Caki2 (cell line): Measurements from ENCODE around the gene TFEC. TPM values are rescaled to one million over a fixed set of nuclear protein-coding genes. Genes with fewer than 3 reads are reported as not detected.
"Not testable (repeated sequence)": the region's sequence is repeated elsewhere in the genome, so short reads cannot be mapped to it uniquely, and the experiment has no call there.

Source experiments
- DNase-seq: peaks from one replicate; pipeline ENCODE4 v3.0.0-alpha.2; 2015; ENCODE audit warnings: low read depth
- in situ Hi-C: cut with HindIII; loops from 2 replicates; pipeline ENCODE4 v1.10.0; 2016; ENCODE audit warnings: low sequenced_read_pairs, low pct_unique_long_range_greater_than_20kb, mixed read lengths
- total RNA-seq: library from RNA; depleted of rRNA; stranded (reverse); fragments of >200 nt; shearing (Covaris generic); gene quantifications from 2 replicates; pipeline ENCODE4 v1.2.3, GENCODE V29; 2014; ENCODE audit warnings: low replicate concordance

Gene TFEC
- total RNA-seq, 1 experiment from 2014 or later: not detected

GRCh38 chr7:116004762-116005161, 25.8 kb downstream of the TFEC start:
- DNase-seq, in situ Hi-C loops: not testable (repeated sequence)

GRCh38 chr7:115997221-115997620, 33.3 kb downstream of the TFEC start:
- in situ Hi-C loops: no loop called here
- no peak for DNase-seq

DNA sequence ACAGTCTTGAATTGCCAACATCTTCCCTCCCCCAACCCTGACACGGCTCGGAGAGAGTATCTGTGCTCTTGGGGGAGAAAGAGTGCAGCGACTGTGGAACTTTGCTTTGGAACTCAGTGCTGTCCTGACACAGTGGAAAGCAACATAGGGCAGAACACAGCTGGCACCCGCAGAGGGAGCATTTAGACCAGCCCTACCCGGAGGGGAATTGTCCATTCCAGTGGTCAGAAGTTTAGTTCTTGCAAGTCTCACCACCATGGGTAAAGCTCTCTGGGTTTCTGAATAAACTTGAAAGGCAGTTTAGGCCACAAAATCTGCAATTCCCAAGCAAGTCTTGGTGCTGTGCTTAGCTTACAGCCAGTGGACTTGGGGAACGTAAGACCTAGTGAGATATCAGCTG, 34.9 kb downstream of the TFEC start:
- no peak for DNase-seq
- in situ Hi-C loops: no loop called here

DNA sequence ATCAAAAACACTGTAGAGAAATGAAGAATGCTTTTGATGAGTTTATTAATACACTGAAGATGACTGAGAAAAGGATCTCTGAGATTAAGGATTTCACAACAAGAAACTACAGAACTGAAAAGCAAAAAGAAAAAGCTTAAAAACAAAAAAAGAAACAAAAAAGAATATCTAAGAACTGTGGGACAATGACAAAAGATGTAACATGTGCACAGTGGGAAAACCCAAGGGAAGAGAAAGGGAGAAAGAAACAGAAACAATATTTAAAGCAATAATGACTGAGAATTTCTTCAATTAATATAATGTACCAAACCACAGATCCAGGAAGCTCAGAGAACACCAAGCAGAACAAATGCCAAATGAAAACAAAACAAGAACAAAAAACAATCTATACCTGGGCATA, 42.2 kb downstream of the TFEC start:
- DNase-seq: no peak
- in situ Hi-C loops: no loop called here

DNA sequence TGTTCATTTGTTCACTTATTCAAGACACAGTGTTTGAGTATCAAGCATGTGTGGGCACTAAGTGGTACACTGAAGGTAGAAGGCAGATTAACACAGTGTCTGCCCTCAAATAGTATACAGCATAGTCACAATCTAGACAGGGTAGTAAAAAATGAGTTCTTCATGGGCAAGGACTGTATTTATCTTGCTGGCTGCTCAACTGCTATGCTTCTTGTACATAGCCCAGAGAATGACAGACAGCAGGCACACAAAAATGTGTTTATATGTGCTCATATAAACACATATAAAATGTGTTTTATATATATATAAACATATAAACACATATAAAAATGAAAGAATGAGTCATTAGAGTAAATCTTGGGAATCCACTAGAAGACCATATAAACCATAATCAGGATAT, 43.1 kb downstream of the TFEC start:
- DNase-seq: no peak
- in situ Hi-C loops: no loop called here

DNA sequence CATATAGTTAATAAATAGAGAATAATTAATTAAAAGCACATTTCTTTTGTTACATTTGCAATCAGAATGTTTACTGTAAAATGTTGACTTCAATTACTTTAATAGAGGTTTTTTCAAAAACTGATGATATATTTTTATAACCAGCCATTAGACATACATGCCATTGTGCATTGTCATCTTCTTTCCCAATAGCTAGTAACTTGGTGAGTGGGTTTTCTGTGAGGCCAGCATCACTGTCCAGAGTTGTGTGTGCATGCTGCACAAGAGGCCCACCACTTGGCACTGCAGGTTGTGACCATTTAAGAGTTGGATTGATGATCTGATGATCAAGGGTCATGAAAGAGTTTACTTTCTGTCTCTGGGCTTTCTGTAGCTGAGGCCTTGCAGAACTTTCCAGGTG, 46.5 kb downstream of the TFEC start:
- in situ Hi-C loops: no loop called here
- DNase-seq: no peak

GRCh38 chr7:115980159-115980558, 50.4 kb downstream of the TFEC start:
- in situ Hi-C loops: no loop called here
- no peak for DNase-seq

- DNase-seq: no peak
These were observed 53.9 kb downstream of the TFEC start for GRCh38 chr7:115976651-115977050.

DNA sequence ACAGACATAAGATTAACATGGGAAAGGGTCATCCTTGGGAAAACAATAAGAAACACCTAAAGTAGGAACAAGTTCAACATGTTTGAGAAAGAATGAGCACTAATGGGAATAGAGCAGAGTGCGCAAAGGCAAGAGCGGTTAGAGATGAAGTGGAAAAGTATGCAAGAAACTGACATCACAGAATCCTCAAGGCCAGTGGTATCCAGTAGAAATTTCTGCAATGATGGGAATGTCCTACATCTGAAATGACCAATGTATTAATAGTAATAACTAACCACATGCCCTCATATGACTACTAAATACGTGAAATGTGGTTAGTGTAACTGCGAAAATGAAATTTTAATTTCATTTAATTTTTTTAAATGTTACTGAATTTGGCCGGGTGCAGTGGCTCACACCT, 54.8 kb downstream of the TFEC start:
- in situ Hi-C loops: no loop called here

More at GRCh38 chr7:115976651-115977050, 53.9 kb downstream of the TFEC start:
- in situ Hi-C loops: no loop called here

GRCh38 chr7:115973406-115973805, 57.2 kb downstream of the TFEC start:
- in situ Hi-C loops: no loop called here
- DNase-seq: no peak

More for the DNA sequence above, 54.8 kb downstream of the TFEC start:
- no peak for DNase-seq

DNA sequence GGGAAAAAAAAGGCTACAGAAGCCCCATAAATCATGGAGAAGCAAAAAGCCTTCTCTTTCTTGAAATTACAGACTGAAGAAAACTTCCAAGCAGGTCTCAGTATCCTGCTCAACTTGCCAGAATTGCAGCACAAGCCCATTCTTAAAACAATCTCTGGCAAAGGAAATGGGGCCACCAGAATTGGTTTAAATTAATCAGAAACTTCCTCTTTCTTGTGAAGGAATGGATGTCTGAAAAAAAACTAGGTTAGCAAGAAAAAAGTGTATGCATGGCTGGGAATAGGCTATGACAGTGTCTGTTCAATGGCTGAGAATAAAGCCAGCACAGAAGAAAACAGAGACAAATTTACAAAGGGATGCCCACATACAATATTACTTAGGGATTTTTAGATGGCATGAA, 59.1 kb downstream of the TFEC start:
- in situ Hi-C loops: no loop called here

DNA sequence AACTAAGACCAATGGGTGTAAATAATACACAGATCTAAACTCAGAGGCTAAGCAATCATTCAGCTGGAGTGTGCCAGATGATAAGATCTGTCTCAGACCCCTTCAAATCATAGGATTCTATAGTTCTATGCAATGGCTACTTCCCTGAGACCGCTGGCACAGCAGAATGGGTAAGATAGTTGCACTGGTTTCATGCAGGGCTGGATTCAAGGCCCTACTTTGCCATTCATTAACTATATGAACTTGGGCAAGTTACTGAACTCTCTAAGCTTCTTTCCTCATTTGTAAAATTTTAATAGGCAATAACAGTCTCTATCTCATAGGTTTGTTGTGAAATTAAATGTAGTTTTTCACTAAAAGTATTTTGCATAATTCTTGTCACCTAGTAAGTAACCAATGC, 62.0 kb downstream of the TFEC start:
- in situ Hi-C loops: no loop called here
- DNase-seq: no peak

More for the DNA sequence above, 59.1 kb downstream of the TFEC start:
- no peak for DNase-seq

GRCh38 chr7:115968171-115968570, 62.4 kb downstream of the TFEC start:
- DNase-seq: no peak
- in situ Hi-C loops: no loop called here

DNA sequence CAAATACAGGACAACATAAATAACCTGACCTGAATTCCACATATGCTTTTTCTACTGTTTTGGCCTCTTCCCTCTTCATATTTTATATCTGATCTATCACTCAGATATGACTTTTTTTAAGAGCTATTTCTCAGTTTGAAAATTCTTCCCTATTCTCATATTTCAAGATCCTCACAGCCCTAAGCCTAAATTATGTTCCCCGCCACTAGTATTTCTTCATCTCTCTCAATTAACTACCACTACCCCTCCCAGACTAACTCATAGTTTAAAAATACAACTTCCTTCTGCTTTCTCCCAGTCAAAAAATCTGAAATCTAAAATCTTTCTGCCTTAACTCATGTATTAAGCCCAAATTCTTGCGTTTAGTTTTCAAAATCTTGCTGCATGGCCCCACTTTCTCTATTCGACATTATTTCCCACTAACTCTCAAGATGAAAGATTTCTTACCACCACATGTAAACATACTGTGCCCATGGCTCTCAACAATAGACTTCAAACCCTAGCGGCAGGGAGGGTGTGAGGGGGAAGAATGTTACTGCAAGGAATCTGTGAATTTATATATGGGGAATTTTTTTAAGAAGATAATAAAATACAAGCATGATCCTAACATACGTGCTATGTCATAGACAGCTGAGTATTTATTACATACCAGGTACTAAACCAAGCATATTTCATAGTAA, 64.6 kb downstream of the TFEC start:
- in situ Hi-C loops: no loop called here
- DNase-seq: no peak

GRCh38 chr7:115965236-115965635, 65.3 kb downstream of the TFEC start:
- DNase-seq: no peak
- in situ Hi-C loops: no loop called here

DNA sequence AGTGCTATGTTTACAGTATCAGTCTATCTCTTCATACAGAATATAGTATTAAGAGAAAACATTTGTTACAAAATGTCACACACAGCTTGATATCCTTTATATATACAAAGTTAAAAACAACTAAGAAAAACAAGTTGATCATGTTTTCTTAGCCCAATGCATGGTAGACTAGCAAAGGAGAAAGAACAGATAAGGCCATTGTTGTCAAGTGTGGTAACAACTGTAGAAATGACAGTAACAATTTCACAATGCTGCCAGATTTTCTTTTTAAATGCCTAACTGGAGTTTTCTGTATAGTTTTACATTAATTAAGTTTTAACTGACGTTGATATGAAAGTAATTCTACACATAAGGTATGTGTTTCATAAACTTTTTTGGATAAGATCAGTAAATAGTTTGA, 65.8 kb downstream of the TFEC start:
- in situ Hi-C loops: no loop called here
- no peak for DNase-seq

DNA sequence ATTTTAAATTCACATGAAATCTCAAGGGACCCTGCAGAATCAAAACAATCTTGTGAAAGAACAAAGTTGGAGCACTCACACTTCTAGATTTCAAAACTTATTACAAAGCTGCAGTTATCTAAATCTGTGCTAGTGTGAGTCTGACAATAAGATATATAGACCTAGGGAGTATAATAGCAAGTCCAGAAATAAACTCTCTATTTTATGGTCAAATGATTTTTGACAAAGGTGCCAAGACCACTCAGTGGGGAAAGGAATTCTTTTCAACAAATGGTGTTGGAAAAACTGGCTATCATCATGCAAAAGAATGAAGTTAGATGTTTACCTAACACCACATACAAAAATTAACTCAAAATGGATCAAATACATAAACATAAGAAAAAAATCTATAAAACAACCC, 68.2 kb downstream of the TFEC start:
- no peak for DNase-seq
- in situ Hi-C loops: no loop called here

GRCh38 chr7:115953592-115954255, 76.8 kb downstream of the TFEC start:
- in situ Hi-C loops: no loop called here
- DNase-seq: no peak

GRCh38 chr7:115952832-115953231, 77.7 kb downstream of the TFEC start:
- no peak for DNase-seq
- in situ Hi-C loops: no loop called here

DNA sequence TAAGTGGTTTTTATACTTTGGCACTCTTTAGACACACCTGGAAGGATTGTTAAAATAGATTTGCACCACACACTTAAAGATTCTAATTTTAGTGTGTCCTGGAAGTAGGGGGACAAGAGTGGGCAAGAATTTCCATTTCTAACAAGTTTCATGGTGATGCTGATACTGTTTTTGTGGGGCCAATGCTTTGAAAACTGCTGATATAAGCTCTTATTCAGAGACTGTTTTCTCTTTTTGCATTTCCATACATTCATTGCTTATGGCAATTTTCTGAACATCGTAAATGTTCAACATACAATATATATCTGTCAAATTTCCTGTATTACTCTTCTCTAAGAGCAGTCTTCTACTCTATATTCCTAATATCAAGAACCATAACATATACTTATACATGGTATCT, 79.0 kb downstream of the TFEC start:
- DNase-seq: no peak
- in situ Hi-C loops: no loop called here
